ENCODE results near the gene CDC14B. TPM values are rescaled to one million over a fixed set of nuclear protein-coding genes. Genes with fewer than 3 reads are reported as not detected.
"Not testable (repeated sequence)": the region's sequence is repeated elsewhere in the genome, so short reads cannot be mapped to it uniquely, and the experiment has no call there.

CDC14B gene
- total RNA-seq, 1 donor from 2014 or later: 24.7 TPM

GRCh38 chr9:96587338-96588315, 32.0 kb downstream of the CDC14B start:
- DNase-seq (ENCODE audit: low spot score): no peak

GRCh38 chr9:96585426-96585825, 34.2 kb downstream of the CDC14B start:
- DNase-seq (ENCODE audit: low spot score): no peak

- not testable (repeated sequence) for DNase-seq (ENCODE audit: low spot score)
These were observed 37.4 kb downstream of the CDC14B start for GRCh38 chr9:96582199-96582598.

GRCh38 chr9:96581786-96582185, 37.9 kb downstream of the CDC14B start:
- no peak for DNase-seq (ENCODE audit: low spot score)

GRCh38 chr9:96581301-96581700, 38.3 kb downstream of the CDC14B start:
- DNase-seq (ENCODE audit: low spot score): no peak

GRCh38 chr9:96574931-96575351, 44.7 kb downstream of the CDC14B start:
- no peak for DNase-seq (ENCODE audit: low spot score)

- DNase-seq (ENCODE audit: low spot score): no peak
These were observed 45.2 kb downstream of the CDC14B start for GRCh38 chr9:96574455-96574854.

GRCh38 chr9:96567203-96567700, 52.4 kb downstream of the CDC14B start:
- DNase-seq (ENCODE audit: low spot score): no peak

GRCh38 chr9:96566498-96567202, 53.0 kb downstream of the CDC14B start:
- DNase-seq (ENCODE audit: low spot score): peak; percentile 77

- no peak for DNase-seq (ENCODE audit: low spot score)
These were observed 53.8 kb downstream of the CDC14B start for GRCh38 chr9:96565671-96566497.

- no peak for DNase-seq (ENCODE audit: low spot score)
These were observed 55.4 kb downstream of the CDC14B start for GRCh38 chr9:96564217-96564616.

GRCh38 chr9:96559339-96559943, 60.2 kb downstream of the CDC14B start:
- no peak for DNase-seq (ENCODE audit: low spot score)

GRCh38 chr9:96557921-96558320, 61.7 kb downstream of the CDC14B start:
- no peak for DNase-seq (ENCODE audit: low spot score)

GRCh38 chr9:96556701-96557461, 62.8 kb downstream of the CDC14B start:
- DNase-seq (ENCODE audit: low spot score): no peak

GRCh38 chr9:96555567-96556386, 63.9 kb downstream of the CDC14B start:
- no peak for DNase-seq (ENCODE audit: low spot score)

- DNase-seq (ENCODE audit: low spot score): no peak
These were observed 64.7 kb downstream of the CDC14B start for GRCh38 chr9:96554801-96555566.

GRCh38 chr9:96554326-96554725, 65.3 kb downstream of the CDC14B start:
- DNase-seq (ENCODE audit: low spot score): no peak

- DNase-seq (ENCODE audit: low spot score): no peak
These were observed 66.6 kb downstream of the CDC14B start for GRCh38 chr9:96553070-96553469.

- no peak for DNase-seq (ENCODE audit: low spot score)
These were observed 68.2 kb downstream of the CDC14B start for GRCh38 chr9:96551403-96551802.
